ENCODE measurements around the gene RPTOR.

The RPTOR gene

DNA sequence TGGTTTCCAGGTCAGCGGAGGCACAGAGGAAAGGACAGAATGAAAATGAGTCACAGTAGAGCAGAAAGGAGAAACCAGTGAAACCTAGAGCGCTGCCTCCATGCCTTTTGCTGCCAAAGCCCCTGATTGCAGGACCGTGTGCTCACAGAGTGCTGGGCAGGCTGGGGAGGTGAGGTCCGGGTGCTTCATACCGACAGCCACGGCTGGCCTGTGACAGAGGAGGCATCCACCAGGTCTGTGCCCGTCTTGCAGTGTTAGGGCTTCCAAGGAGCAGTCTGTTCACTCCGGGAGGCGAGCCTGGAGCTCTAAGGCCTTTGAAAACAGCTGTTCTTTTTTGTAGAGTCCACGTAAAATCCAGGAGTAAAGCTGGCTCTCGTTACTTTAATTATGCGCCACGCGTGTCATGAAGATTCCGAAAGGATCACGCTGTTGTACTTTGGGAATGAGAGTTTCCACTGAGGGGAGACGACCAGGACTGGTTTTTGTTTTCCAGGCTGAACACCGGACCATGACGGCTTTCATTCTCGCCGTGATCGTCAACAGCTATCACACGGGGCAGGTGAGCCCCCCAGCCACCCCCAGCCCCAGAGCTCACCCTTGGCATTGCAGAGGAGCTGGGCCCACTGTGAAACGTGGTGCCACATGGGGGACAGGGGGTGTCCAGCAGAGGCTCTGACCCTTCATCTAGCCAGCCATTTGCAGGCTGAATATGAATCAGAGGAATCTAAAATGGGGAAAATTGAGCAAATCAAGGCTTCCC, 338.5 kb downstream of the RPTOR start:
- POLR2A ChIA-PET, result no interaction called here
- CTCF ChIA-PET, result interaction anchor here (1.0 kb wide), 1 partner anchor 9 kb away, joined by 3 read pairs; no protein-coding TSS in a partner anchor
- TF ChIP-seq CTCF (IDR thresholded peaks at IDR 0.05; ENCODE audit: control extremely low read depth, extremely low read depth, low read depth, missing control alignments), result no peak
- no peak for DNase-seq (ENCODE audit: extremely low spot score)

GRCh38 chr17:80883831-80884735, 339.4 kb downstream of the RPTOR start:
- DNase-seq (ENCODE audit: extremely low spot score), result no peak
- no peak for TF ChIP-seq CTCF (IDR thresholded peaks at IDR 0.05; ENCODE audit: control extremely low read depth, extremely low read depth, low read depth, missing control alignments)
- ChIA-PET POLR2A (no interaction called here), CTCF (no interaction called here)

- TF ChIP-seq CTCF (IDR thresholded peaks at IDR 0.05; ENCODE audit: control extremely low read depth, extremely low read depth, low read depth, missing control alignments), result no peak
- ChIA-PET POLR2A (no interaction called here), CTCF (no interaction called here)
- DNase-seq (ENCODE audit: extremely low spot score), result no peak
Observed at GRCh38 chr17:80884811-80885210, 340.2 kb downstream of the RPTOR start.

DNA sequence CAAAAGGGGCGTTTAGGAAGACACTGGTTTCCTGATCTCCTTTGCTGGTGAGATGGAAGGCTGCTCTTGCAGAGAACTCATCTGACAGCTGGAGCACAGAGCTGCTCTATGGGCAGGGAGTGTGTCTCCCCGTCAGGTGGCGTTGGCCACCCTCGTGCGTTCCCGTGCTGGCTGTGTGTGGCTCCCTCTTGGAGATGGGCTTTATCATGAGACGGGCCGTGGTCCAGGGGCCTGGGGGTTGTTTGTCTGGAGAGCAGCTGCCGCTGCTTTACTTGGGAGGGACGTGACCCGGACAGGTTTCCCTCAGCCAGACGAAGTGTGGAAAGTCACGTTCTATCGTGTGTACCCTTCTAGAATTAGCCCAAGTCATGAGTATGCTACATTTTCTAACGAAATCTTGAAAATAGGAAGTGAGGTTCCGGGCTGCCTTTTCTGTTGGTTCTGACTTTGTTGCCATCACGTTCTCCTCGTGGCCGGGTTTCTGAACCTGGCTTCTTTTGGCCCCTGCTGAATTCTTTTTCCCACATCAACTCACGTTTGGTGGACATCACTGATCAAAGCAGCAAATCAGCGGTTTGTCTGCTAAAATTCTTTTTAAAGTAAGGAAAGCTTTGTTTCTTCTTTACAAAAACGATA, 341.4 kb downstream of the RPTOR start:
- CTCF ChIA-PET, result interaction anchor here (1.3 to 1.6 kb wide), 4 partner anchors 9 to 85 kb away, joined by 3 to 6 read pairs (median 4); no protein-coding TSS in a partner anchor
- peak; percentile 43 for TF ChIP-seq CTCF (IDR thresholded peaks at IDR 0.05; ENCODE audit: control extremely low read depth, extremely low read depth, low read depth, missing control alignments)
- POLR2A ChIA-PET, result no interaction called here
- DNase-seq (ENCODE audit: extremely low spot score), result no peak

DNA sequence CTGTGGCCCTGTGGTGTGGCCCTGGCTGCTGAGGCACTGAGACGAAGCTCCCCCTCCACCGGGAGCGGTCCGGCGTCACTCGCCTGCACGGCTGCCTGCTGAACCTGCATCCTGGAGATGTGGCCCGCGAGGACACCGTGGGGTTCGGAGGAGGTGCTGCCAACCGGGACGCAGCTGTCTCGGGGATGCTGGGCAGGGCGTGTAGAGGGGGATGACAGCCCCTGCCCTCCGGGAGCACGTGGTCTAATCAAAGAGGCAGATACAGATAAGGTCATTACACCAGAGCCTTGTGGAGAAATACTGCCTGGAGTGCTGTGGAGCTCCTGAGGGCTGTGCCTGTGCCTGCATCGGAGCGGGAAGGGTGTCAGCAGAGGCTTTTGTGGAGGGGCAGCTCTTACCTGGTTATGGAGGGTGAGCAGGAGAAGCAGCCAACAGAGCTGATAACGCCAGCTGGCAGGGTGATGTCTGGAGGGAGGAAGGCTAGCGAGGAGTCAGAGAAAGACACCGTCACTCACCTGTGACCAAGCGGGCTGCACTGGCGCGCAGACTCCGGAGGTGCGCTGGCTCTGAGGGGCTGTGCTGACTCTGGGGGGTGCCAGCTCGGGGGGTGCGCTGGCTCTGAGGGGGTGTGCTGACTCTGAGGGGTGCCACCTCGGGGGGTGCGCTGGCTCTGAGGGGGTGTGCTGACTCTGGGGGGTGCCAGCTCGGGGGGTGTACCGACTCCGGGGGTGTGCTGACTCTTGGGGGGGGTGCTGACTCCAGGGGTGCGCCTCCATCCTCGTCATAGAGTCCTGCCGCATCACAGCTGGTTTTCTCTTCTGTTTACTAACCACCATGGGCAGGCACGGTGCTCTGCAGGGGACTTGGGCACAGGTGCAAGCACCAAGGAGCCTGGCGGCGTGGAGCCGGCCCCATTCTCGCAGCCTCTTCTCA, 342.3 kb downstream of the RPTOR start:
- DNase-seq (ENCODE audit: extremely low spot score), result no peak
- no peak for TF ChIP-seq CTCF (IDR thresholded peaks at IDR 0.05; ENCODE audit: control extremely low read depth, extremely low read depth, low read depth, missing control alignments)
- POLR2A ChIA-PET, result no interaction called here
- CTCF ChIA-PET, result interaction anchor here (1.0 to 1.6 kb wide), 6 partner anchors 9 to 98 kb away, joined by 3 to 6 read pairs (median 3); no protein-coding TSS in a partner anchor

Data from GM10248 (cell line).